GM19351 (cell line): ENCODE results near the gene DCUN1D4.

Source experiments
- ATAC-seq: cut with Tn5 transposase; IDR thresholded peaks from one replicate; pipeline ENCODE4 v1.9.1; 2021; ENCODE audit warnings: mild to moderate bottlenecking, moderate library complexity; ENCODE audit not compliant: unreplicated experiment

Gene DCUN1D4

DNA sequence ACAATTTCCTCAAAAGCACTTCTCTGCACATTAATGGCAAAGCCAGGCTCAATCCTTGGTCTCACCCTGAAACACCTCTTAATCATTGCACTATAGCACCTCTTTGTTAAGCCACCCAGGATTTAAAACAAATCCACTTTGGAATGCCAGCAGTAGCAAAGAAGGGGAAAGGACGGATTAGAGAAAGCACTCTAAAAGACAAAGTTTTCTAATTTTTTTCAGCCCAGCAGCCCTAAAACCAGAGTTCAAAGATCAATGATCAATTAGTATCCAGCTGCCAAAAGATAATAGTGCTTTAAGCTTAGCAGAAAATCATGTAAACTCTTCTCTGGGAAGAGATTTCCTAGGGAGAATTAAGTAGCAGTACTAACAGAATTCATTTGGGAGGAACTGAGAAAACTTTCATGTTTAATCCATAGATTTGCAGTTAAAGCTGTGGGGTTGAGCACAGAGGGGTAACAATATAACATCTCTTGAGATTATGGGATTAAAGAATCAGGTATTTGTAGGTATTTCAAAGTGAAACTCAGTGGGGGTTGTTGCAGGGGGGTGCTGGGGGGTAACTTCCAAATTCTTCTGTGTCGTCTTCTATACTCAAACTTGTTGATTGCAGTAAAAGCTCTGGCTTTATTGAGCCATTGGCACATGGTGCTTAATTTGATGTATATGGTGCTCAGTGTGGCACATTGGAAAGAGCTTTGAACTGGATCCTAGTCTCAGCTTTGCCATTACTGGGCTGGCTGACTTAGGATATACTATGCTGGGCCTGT lies 115.4 kb downstream of the DCUN1D4 start:
- ATAC-seq = no peak

DNA sequence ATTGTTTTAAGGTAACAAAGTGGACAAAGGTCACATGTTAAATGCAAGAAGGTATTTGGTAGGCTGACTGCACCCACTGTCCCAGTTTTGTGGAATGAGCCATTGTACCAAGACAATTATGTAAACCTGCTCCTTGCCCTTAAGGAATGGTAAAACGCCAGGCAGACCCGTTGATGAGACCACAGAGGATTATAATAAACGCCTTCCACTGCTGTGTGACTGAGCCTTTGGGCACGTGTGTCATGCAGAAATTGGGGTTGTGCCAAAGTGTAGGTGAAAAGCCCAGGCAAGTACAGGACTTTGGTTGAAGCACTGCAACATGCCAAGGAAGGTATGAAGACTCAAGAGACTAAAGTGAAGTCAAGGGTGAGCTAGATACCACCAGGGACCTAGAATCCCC lies 117.5 kb downstream of the DCUN1D4 start:
- ATAC-seq = no peak

DNA sequence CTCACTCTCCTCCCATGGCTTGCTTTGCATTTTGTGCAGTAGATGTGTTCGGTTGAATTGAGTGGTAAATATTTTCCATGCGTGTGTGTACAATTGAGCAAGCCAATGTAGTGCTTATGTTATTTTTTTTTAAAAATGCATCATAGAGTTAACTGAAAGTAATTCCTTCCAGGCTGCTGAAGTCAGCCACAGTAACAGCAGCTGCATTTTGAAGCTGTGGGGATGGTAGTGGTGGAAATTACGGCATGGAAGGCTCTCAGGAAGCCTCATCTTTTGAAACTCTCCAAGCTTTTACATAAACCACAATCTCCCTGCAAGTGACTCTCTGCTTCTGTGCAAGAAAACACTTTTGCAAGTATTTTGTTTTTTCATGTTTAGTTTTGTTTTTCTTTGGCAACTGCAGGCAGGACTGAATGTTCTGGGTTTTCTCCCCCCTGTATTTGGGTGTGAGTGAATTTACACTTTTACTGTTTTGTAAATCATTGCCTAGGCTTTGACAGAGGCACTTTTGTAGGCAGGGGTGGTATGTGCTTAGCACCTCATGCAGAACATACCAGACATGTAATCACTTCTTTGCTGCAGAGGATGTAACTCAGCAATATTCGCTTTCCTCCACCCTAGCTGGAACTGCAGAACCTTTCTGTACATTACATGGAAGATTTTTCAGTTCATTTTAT lies 121.0 kb downstream of the DCUN1D4 start:
- ATAC-seq = no peak

DNA sequence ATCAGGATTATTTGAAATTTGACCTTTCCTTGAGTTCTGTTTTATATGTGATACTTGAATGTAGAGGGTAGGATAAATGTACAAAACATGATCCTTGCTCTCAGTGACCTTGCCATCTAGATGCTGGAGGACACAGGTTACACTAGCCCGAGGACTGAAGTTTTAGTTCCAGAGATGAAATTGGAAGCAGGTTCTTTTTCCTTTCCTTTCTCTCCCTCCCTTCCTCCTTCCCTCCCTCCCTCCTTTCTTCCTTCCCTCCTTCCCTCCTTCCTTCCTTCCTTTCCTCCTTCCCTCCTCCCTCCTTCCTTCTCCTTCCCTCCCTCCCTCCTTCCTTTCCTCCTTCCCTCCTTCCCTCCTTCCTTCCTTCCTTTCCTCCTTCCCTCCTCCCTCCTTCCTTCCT lies 122.9 kb downstream of the DCUN1D4 start:
- no peak for ATAC-seq
